ENCODE data around the gene RBM38. TPM values are rescaled to one million over a fixed set of nuclear protein-coding genes. Genes with fewer than 3 reads are reported as not detected.
"Not testable (repeated sequence)": the region's sequence is repeated elsewhere in the genome, so short reads cannot be mapped to it uniquely, and the experiment has no call there.

RBM38 gene
- total RNA-seq, 1 donor, result 8.2 TPM

GRCh38 chr20:57428324-57429158 lies 37.3 kb downstream of the RBM38 start:
- no peak overlapping the region for H3K4me3 ChIP-seq (ENCODE audit: low read depth, low read length)
- DNase-seq (ENCODE audit: low read depth), result no peak
- TF ChIP-seq, protein P1, sequence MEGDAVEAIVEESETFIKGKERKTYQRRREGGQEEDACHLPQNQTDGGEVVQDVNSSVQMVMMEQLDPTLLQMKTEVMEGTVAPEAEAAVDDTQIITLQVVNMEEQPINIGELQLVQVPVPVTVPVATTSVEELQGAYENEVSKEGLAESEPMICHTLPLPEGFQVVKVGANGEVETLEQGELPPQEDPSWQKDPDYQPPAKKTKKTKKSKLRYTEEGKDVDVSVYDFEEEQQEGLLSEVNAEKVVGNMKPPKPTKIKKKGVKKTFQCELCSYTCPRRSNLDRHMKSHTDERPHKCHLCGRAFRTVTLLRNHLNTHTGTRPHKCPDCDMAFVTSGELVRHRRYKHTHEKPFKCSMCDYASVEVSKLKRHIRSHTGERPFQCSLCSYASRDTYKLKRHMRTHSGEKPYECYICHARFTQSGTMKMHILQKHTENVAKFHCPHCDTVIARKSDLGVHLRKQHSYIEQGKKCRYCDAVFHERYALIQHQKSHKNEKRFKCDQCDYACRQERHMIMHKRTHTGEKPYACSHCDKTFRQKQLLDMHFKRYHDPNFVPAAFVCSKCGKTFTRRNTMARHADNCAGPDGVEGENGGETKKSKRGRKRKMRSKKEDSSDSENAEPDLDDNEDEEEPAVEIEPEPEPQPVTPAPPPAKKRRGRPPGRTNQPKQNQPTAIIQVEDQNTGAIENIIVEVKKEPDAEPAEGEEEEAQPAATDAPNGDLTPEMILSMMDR (IDR thresholded peaks at IDR 0.05; ENCODE audit: insufficient read depth, low read depth, low read length), result no peak

GRCh38 chr20:57429159-57429496 lies 37.9 kb downstream of the RBM38 start:
- no peak overlapping the region for H3K4me3 ChIP-seq (ENCODE audit: low read depth, low read length)
- no peak for DNase-seq (ENCODE audit: low read depth)
- TF ChIP-seq, protein P1 (IDR thresholded peaks at IDR 0.05; ENCODE audit: insufficient read depth, low read depth, low read length), result no peak

GRCh38 chr20:57429580-57430200 lies 38.5 kb downstream of the RBM38 start:
- no peak overlapping the region for H3K4me3 ChIP-seq (ENCODE audit: low read depth, low read length)
- DNase-seq (ENCODE audit: low read depth), result no peak
- TF ChIP-seq, protein P1 (IDR thresholded peaks at IDR 0.05; ENCODE audit: insufficient read depth, low read depth, low read length), result no peak

DNA sequence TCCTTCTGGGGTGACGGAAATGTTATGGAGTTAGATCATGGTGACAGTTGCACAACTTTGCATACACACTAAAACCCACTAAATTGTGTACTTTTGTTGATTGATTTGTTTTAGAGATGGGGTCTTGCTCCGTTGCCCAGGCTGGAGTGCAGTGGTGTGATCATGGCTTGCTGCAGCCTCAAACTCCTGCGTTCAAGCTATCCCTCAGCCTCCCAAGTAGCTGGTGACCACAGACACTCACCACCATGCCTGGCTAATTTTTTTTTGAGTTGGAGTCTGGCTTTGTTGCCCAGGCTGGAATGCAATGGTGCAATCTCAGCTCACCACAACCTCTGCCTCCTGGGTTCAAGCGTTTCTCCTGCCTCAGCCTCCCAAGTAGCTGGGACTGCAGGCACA lies 39.0 kb downstream of the RBM38 start:
- H3K4me3 ChIP-seq (ENCODE audit: low read depth, low read length); DNase-seq (ENCODE audit: low read depth): not testable (repeated sequence)

- TF ChIP-seq, protein P1 (IDR thresholded peaks at IDR 0.05; ENCODE audit: insufficient read depth, low read depth, low read length), result no peak
- no peak for DNase-seq (ENCODE audit: low read depth)
- no peak overlapping the region for H3K4me3 ChIP-seq (ENCODE audit: low read depth, low read length)
Observed at GRCh38 chr20:57431539-57431835, 40.3 kb downstream of the RBM38 start.

DNA sequence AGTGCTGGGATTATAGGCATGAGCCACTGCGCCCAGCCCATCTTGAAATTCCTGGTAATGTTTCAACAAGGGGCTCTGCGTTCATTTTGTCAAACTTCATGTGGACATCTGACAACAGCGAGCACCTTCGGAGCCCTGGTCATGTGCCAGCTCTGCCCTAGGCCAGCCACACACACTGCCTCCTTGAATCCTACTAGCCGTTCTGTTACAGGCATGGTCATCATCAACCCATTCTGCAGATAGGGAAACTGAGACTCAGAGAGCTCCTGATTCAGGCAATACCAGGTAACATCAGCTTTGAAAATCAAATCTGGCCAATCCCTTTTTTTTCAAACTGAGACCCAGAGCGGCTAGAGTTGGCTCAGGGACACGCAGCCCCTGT lies 41.3 kb downstream of the RBM38 start:
- TF ChIP-seq, protein P1 (IDR thresholded peaks at IDR 0.05; ENCODE audit: insufficient read depth, low read depth, low read length), result no peak
- DNase-seq (ENCODE audit: low read depth), result no peak
- H3K4me3 ChIP-seq (ENCODE audit: low read depth, low read length), result no peak overlapping the region

DNA sequence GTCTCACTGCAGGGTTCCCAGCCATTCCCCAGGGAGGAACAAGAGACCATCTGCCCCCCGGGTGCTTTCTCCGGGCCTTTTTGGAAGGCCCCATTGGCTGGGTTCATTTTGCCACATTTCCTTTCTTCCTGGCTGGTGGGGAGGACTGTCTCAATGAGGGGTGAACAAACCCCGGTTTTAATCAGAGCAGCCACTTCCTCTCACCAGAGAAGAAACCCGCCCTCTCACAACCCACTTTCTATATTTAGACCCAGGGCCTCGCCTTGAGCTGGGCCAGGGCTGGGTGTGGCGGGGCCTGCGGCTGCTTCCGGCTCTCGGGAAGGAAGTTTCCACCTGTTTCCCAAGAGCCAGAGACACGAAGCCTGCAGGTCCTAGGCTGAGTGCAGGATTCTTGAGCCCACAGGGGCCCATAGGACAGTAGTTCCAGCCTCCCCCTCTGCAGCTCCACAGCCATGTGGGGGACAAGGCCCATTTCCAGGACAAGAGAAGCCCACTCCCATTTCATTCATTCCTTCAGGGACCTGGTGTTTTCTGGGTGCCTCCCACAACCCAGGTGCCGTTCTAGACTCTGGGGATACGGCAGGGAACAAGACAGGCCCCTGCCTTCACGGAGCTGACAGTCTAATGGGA lies 41.8 kb downstream of the RBM38 start:
- no peak overlapping the region for H3K4me3 ChIP-seq (ENCODE audit: low read depth, low read length)
- TF ChIP-seq, protein P1 (IDR thresholded peaks at IDR 0.05; ENCODE audit: insufficient read depth, low read depth, low read length), result no peak
- peak; percentile 34 for DNase-seq (ENCODE audit: low read depth)
